Glutamatergic neuron (in vitro differentiated cells): Measurements from ENCODE around the gene SUGCT. TPM values are rescaled to one million over a fixed set of nuclear protein-coding genes. Genes with fewer than 3 reads are reported as not detected.

Experiments
- DNase-seq: peaks from one replicate; pipeline ENCODE4 v3.0.0; 2022
- H3K27ac Mint-ChIP-seq: one replicate; pipeline ENCODE4 v1.8.0; 2020; ENCODE audit warnings: mild to moderate bottlenecking, mixed read lengths, inconsistent platforms; ENCODE audit not compliant: unreplicated experiment
- H3K27me3 Mint-ChIP-seq: one replicate; pipeline ENCODE4 v1.8.0; 2020; ENCODE audit warnings: mild to moderate bottlenecking, moderate library complexity, mixed read lengths, inconsistent platforms; ENCODE audit not compliant: unreplicated experiment
- H3K36me3 Mint-ChIP-seq: one replicate; pipeline ENCODE4 v1.8.0; 2020; ENCODE audit warnings: mild to moderate bottlenecking, mixed read lengths, inconsistent platforms; ENCODE audit not compliant: unreplicated experiment
- H3K4me1 Mint-ChIP-seq: one replicate; pipeline ENCODE4 v1.8.0; 2020; ENCODE audit warnings: mild to moderate bottlenecking, low read depth, mixed read lengths, inconsistent platforms; ENCODE audit not compliant: unreplicated experiment
- H3K4me3 Mint-ChIP-seq: one replicate; pipeline ENCODE4 v1.8.0; 2020; ENCODE audit warnings: mild to moderate bottlenecking, mixed read lengths, inconsistent platforms; ENCODE audit not compliant: unreplicated experiment
- H3K9me3 Mint-ChIP-seq: one replicate; pipeline ENCODE4 v1.8.0; 2020; ENCODE audit warnings: mild to moderate bottlenecking, moderate library complexity, mixed read lengths, inconsistent platforms; ENCODE audit not compliant: unreplicated experiment
- CTCF ChIP-seq: fragments of 200-600 bp; sonication (generic); IDR thresholded peaks from one replicate; pipeline ENCODE4 v1.5.0; 2021; ENCODE audit not compliant: partially characterized antibody, unreplicated experiment
- total RNA-seq: library from RNA; stranded (reverse); fragmentation: NEBNext Ultra II Directional; extraction: Animal tissue kit (Norgen Biotek cat#: 25700); gene quantifications from one replicate; pipeline ENCODE4 v1.2.1, GENCODE V29; 2021; ENCODE audit not compliant: unreplicated experiment

Gene SUGCT
- total RNA-seq, 1 donor from 2014 or later, result 1.2 TPM

- no peak for TF ChIP-seq CTCF
- no peak overlapping the region for H3K27ac Mint-ChIP-seq
- H3K4me3 Mint-ChIP-seq, result no peak overlapping the region
- no peaks in the 10 kb centered on the region for H3K27me3 Mint-ChIP-seq
- no peaks in the 10 kb centered on the region for H3K36me3 Mint-ChIP-seq
- DNase-seq, result no peak
- no peaks in the 10 kb centered on the region for H3K4me1 Mint-ChIP-seq
- no peaks in the 10 kb centered on the region for H3K9me3 Mint-ChIP-seq
Observed at GRCh38 chr7:40536421-40536820, 401.6 kb downstream of the SUGCT start.

- Mint-ChIP-seq H3K36me3 (no peaks in the 10 kb centered on the region), H3K27ac (no peak overlapping the region), H3K27me3 (no peaks in the 10 kb centered on the region), H3K9me3 (no peaks in the 10 kb centered on the region), H3K4me3 (no peak overlapping the region), H3K4me1 (no peaks in the 10 kb centered on the region)
- no peak for DNase-seq
- TF ChIP-seq CTCF, result no peak
Observed at GRCh38 chr7:40538281-40538680, 403.5 kb downstream of the SUGCT start.

GRCh38 chr7:40541336-40541735 is 406.5 kb downstream of the SUGCT start:
- Mint-ChIP-seq H3K9me3 (no peaks in the 10 kb centered on the region), H3K4me3 (no peak overlapping the region), H3K27ac (no peak overlapping the region), H3K27me3 (no peaks in the 10 kb centered on the region), H3K36me3 (no peaks in the 10 kb centered on the region), H3K4me1 (no peaks in the 10 kb centered on the region)
- no peak for DNase-seq
- TF ChIP-seq CTCF, result no peak

GRCh38 chr7:40542982-40543741 is 408.4 kb downstream of the SUGCT start:
- Mint-ChIP-seq H3K4me3 (no peak overlapping the region), H3K4me1 (no peaks in the 10 kb centered on the region), H3K27me3 (no peaks in the 10 kb centered on the region), H3K36me3 (no peaks in the 10 kb centered on the region), H3K27ac (no peak overlapping the region), H3K9me3 (no peaks in the 10 kb centered on the region)
- DNase-seq, result no peak
- no peak for TF ChIP-seq CTCF

- no peaks in the 10 kb centered on the region for H3K9me3 Mint-ChIP-seq
- H3K27me3 Mint-ChIP-seq, result no peaks in the 10 kb centered on the region
- H3K4me1 Mint-ChIP-seq, result no peaks in the 10 kb centered on the region
- H3K4me3 Mint-ChIP-seq, result no peak overlapping the region
- H3K36me3 Mint-ChIP-seq, result no peaks in the 10 kb centered on the region
- no peak for TF ChIP-seq CTCF
- no peak overlapping the region for H3K27ac Mint-ChIP-seq
- no peak for DNase-seq
Observed at GRCh38 chr7:40544221-40544723, 409.5 kb downstream of the SUGCT start.
